T-helper 2 cell treated with Interferon-gamma antibody and Interleukin-4, amounts not matched to agents 5 μg/mL and 100 μg/mL, for 36 hours (primary cell): ENCODE measurements around the gene SMARCA2.

ENCODE experiments used
- DNase-seq: peaks from one replicate; pipeline ENCODE4 v3.0.0; 2021; ENCODE audit warnings: low spot score
- H3K27ac Mint-ChIP-seq: one replicate; pipeline ENCODE4 v1.8.0; 2021; ENCODE audit warnings: mild to moderate bottlenecking, mixed read lengths
- H3K27me3 Mint-ChIP-seq: one replicate; pipeline ENCODE4 v1.8.0; 2021; ENCODE audit warnings: low read depth, mixed read lengths
- H3K36me3 Mint-ChIP-seq: one replicate; pipeline ENCODE4 v1.8.0; 2021; ENCODE audit warnings: low read depth, mixed read lengths
- H3K4me1 Mint-ChIP-seq: one replicate; pipeline ENCODE4 v1.8.0; 2021; ENCODE audit warnings: low read depth, mixed read lengths
- H3K4me3 Mint-ChIP-seq: one replicate; pipeline ENCODE4 v1.8.0; 2022; ENCODE audit warnings: mild to moderate bottlenecking, moderate library complexity, mixed read lengths
- H3K9me3 Mint-ChIP-seq: one replicate; pipeline ENCODE4 v1.8.0; 2021; ENCODE audit warnings: mixed read lengths

Gene SMARCA2

GRCh38 chr9:2208465-2208864 lies 193.3 kb downstream of the SMARCA2 start:
- peaks cover 2% of the 10 kb centered on the region for H3K27me3 Mint-ChIP-seq

GRCh38 chr9:2208991-2209390 lies 193.8 kb downstream of the SMARCA2 start:
- Mint-ChIP-seq H3K4me3 (no peak overlapping the region), H3K27ac (no peak overlapping the region), H3K9me3 (no peaks in the 10 kb centered on the region), H3K36me3 (no peaks in the 10 kb centered on the region), H3K27me3 (peaks cover 2% of the 10 kb centered on the region), H3K4me1 (no peaks in the 10 kb centered on the region)
- DNase-seq: no peak

More at GRCh38 chr9:2208465-2208864, 193.3 kb downstream of the SMARCA2 start:
- Mint-ChIP-seq H3K9me3 (no peaks in the 10 kb centered on the region), H3K4me3 (no peak overlapping the region), H3K27ac (no peak overlapping the region), H3K4me1 (no peaks in the 10 kb centered on the region), H3K36me3 (no peaks in the 10 kb centered on the region)
- no peak for DNase-seq

GRCh38 chr9:2209400-2209799 lies 194.3 kb downstream of the SMARCA2 start:
- Mint-ChIP-seq H3K36me3 (no peaks in the 10 kb centered on the region), H3K9me3 (no peaks in the 10 kb centered on the region), H3K27ac (no peak overlapping the region), H3K27me3 (peaks cover 2% of the 10 kb centered on the region), H3K4me3 (no peak overlapping the region), H3K4me1 (no peaks in the 10 kb centered on the region)
- DNase-seq: no peak

- DNase-seq: no peak
- peaks cover 2% of the 10 kb centered on the region for H3K27me3 Mint-ChIP-seq
- no peak overlapping the region for H3K27ac Mint-ChIP-seq
- H3K4me3 Mint-ChIP-seq: no peak overlapping the region
- H3K4me1 Mint-ChIP-seq: no peaks in the 10 kb centered on the region
- no peaks in the 10 kb centered on the region for H3K36me3 Mint-ChIP-seq
- H3K9me3 Mint-ChIP-seq: no peaks in the 10 kb centered on the region
These were observed 195.1 kb downstream of the SMARCA2 start for GRCh38 chr9:2210201-2210600.

GRCh38 chr9:2213830-2214468 lies 198.8 kb downstream of the SMARCA2 start:
- Mint-ChIP-seq H3K27me3 (peaks cover 2% of the 10 kb centered on the region), H3K27ac (no peak overlapping the region), H3K9me3 (no peaks in the 10 kb centered on the region), H3K4me3 (no peak overlapping the region), H3K4me1 (no peaks in the 10 kb centered on the region), H3K36me3 (no peaks in the 10 kb centered on the region)
- DNase-seq: no peak

GRCh38 chr9:2214707-2215106 lies 199.6 kb downstream of the SMARCA2 start:
- Mint-ChIP-seq H3K27me3 (no peaks in the 10 kb centered on the region), H3K9me3 (no peaks in the 10 kb centered on the region)

DNA sequence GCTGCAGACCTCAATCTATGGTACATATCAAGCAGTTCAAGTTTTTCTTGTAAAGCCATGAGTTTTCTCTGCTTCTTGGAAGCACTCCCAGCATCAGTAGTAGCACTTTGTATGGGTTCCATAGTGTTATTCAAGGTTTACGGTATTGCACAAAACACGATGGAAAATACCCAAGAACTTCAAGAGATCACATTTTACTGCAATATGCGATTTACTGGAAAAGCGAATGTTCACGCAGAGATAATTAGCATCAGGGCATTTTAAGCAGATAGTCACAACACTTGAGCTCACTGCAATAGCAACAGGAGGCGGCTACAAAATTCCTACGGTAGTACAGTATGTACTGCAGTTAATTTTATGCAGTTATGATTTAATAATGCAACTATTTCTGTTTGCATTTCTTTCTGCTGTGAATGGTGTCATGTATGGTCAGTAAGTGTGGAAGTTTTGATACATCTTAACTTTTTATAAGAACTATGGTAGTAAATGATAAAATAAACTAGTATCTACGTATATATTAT lies 200.8 kb downstream of the SMARCA2 start:
- no peaks in the 10 kb centered on the region for H3K4me1 Mint-ChIP-seq
- no peaks in the 10 kb centered on the region for H3K9me3 Mint-ChIP-seq
- no peak for DNase-seq
- H3K27me3 Mint-ChIP-seq: no peaks in the 10 kb centered on the region
- H3K36me3 Mint-ChIP-seq: no peaks in the 10 kb centered on the region
- no peak overlapping the region for H3K4me3 Mint-ChIP-seq
- no peak overlapping the region for H3K27ac Mint-ChIP-seq

More at GRCh38 chr9:2214707-2215106, 199.6 kb downstream of the SMARCA2 start:
- no peak overlapping the region for H3K27ac Mint-ChIP-seq
- DNase-seq: no peak
- H3K36me3 Mint-ChIP-seq: no peaks in the 10 kb centered on the region
- no peak overlapping the region for H3K4me3 Mint-ChIP-seq
- no peaks in the 10 kb centered on the region for H3K4me1 Mint-ChIP-seq

- H3K27me3 Mint-ChIP-seq: no peaks in the 10 kb centered on the region
- no peak overlapping the region for H3K27ac Mint-ChIP-seq
- no peaks in the 10 kb centered on the region for H3K36me3 Mint-ChIP-seq
- no peaks in the 10 kb centered on the region for H3K9me3 Mint-ChIP-seq
- no peak for DNase-seq
- H3K4me3 Mint-ChIP-seq: no peak overlapping the region
- no peaks in the 10 kb centered on the region for H3K4me1 Mint-ChIP-seq
These were observed 201.4 kb downstream of the SMARCA2 start for GRCh38 chr9:2216591-2216990.

DNA sequence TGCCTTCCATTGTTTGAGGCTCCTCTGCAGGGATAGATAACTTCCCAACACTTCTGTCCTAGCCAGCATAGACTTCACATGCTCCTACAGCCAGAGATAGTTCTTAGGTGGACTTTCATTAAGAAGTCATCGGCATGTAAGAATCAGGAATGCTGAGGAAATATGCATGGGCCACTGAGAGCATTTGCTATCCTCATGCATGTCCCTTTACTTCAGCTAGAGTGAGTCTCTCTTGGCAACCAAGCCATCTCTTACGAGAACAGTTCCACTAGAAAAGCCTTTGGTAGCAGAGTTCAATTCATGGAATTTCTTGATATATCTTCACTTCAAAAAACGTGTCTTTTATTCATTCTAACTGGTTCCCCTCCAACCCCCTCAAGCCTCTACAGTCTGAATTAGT lies 202.4 kb downstream of the SMARCA2 start:
- Mint-ChIP-seq H3K4me1 (no peaks in the 10 kb centered on the region), H3K36me3 (no peaks in the 10 kb centered on the region), H3K27ac (no peak overlapping the region), H3K27me3 (no peaks in the 10 kb centered on the region), H3K4me3 (no peak overlapping the region), H3K9me3 (no peaks in the 10 kb centered on the region)
- DNase-seq: no peak

DNA sequence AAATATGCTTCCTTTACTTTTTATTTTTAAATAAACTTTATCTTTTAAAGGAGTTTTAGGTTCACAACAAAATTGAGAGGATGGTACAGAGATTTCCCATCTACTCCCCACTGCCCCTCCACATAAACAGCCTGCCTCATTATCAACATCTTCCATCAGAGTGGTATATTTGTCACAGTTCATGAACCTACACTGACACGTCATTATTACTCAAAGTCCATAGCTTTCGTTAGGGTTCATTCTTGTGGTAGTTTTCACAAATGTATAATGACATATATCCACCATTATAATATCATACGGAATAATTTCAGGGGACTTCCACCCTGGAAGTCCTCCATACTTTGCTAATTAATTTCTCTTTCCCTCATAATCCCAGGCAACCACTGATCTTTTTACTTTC lies 204.9 kb downstream of the SMARCA2 start:
- H3K27ac Mint-ChIP-seq: no peak overlapping the region
- no peaks in the 10 kb centered on the region for H3K36me3 Mint-ChIP-seq
- H3K4me1 Mint-ChIP-seq: no peaks in the 10 kb centered on the region

GRCh38 chr9:2227144-2227867 lies 212.2 kb downstream of the SMARCA2 start:
- Mint-ChIP-seq H3K27ac (no peak overlapping the region), H3K9me3 (no peaks in the 10 kb centered on the region), H3K4me1 (peaks cover 4% of the 10 kb centered on the region), H3K36me3 (no peaks in the 10 kb centered on the region), H3K27me3 (peaks cover 2% of the 10 kb centered on the region), H3K4me3 (no peak overlapping the region)
- DNase-seq: no peak

More for the DNA sequence above, 204.9 kb downstream of the SMARCA2 start:
- no peak overlapping the region for H3K4me3 Mint-ChIP-seq
- no peaks in the 10 kb centered on the region for H3K9me3 Mint-ChIP-seq
- H3K27me3 Mint-ChIP-seq: no peaks in the 10 kb centered on the region
- no peak for DNase-seq

DNA sequence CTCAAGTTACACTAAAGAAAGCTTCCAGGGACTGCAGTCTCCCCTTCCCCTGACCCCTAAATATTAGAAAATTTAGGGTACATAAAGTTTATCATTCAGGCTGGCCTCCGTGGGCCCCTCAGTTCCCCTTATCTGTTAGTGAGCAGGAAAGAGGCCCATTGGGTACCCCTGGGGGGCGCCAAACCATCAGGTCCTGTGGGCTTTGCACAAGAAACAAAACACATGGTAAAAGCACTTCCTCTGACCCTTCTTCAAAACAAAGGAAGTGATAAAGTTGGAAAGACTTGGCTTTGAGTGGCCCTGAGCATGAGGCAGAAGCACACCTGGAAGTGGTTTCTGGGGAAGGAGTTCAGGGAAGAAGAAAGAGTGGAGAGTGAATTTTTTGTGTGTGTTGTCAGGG lies 213.0 kb downstream of the SMARCA2 start:
- no peak overlapping the region for H3K4me3 Mint-ChIP-seq
- H3K27me3 Mint-ChIP-seq: peaks cover 2% of the 10 kb centered on the region
- H3K36me3 Mint-ChIP-seq: no peaks in the 10 kb centered on the region
- H3K4me1 Mint-ChIP-seq: peaks cover 4% of the 10 kb centered on the region
- no peak overlapping the region for H3K27ac Mint-ChIP-seq
- H3K9me3 Mint-ChIP-seq: no peaks in the 10 kb centered on the region
- DNase-seq: no peak

DNA sequence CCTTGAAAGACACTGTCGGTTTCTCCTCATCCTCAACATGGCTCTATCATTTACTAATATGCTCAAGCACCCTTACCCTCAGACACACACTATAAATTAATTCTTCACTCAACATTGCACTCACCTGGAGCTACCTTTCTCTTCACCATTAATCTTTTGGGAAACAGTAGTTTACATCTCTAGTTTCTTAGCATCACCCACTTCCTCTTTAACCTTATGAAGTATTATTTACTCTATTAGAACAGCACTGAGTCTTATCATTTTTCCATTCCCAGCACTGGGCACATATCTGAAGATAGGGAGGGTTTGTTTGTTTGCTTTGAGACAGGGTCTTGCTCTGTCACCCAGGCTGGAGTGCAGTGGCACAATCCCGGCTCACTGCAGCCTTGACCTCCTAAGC lies 213.5 kb downstream of the SMARCA2 start:
- Mint-ChIP-seq H3K4me1 (peaks cover 4% of the 10 kb centered on the region), H3K36me3 (no peaks in the 10 kb centered on the region), H3K27me3 (peaks cover 6% of the 10 kb centered on the region), H3K27ac (no peak overlapping the region), H3K4me3 (no peak overlapping the region), H3K9me3 (no peaks in the 10 kb centered on the region)
- DNase-seq: no peak

DNA sequence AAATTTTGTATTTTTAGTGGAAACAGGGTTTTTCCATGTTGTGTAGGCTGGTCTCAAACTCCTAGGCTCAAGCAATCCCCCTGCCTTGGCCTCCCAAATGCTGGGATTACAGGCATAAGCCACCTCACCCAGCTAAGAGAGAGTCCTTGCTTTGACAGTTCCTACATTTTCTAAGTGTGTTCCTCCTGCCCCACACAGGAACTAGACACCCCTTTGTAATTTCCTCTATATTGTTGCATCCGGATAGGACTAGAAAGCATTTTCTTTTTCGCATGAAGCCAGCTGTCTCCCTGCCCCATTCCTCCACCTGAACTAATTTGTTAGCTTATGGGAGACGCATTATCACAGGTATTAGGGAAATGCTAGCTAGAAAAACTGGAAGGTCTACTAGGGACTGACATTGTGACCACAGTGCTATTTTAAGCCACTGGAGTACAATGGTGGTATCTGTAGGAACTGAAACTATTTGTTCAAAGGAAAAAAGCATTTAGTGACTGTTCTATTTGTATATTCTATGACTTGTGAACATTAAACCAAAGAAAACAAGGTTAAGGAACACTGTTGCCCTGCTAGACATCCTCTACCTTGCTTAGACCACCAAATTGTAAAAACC lies 214.1 kb downstream of the SMARCA2 start:
- Mint-ChIP-seq H3K9me3 (no peaks in the 10 kb centered on the region), H3K4me1 (peaks cover 4% of the 10 kb centered on the region), H3K27me3 (peaks cover 6% of the 10 kb centered on the region), H3K27ac (no peak overlapping the region), H3K36me3 (no peaks in the 10 kb centered on the region), H3K4me3 (no peak overlapping the region)
- DNase-seq: no peak
